Measurements from ENCODE around the gene RNF38. TPM values are rescaled to one million over a fixed set of nuclear protein-coding genes. Genes with fewer than 3 reads are reported as not detected.

Gene RNF38
- total RNA-seq, 2 donors from 2014 or later: 8.9 to 14.0 TPM

- TF ChIP-seq POLR2A (IDR thresholded peaks at IDR 0.05) (no peak), CTCF (IDR thresholded peaks at IDR 0.05) (no peak)
- intact Hi-C loops (cut with DNase I): no loop called here
- peaks cover 2% of the 10 kb centered on the region for H3K4me1 ChIP-seq
- H3K27ac ChIP-seq: no peak overlapping the region
- H3K4me3 ChIP-seq: no peak overlapping the region
- H3K36me3 ChIP-seq (replicated peaks in 1 of 2; ENCODE audit: insufficient read depth in 1 of 2, low read depth in 2 of 2): no peaks in the 10 kb centered on the region
- 25 to 50% methylated on average over 2 of the region's 2 CpGs for whole genome bisulfite sequencing, 2 donors
- H3K27me3 ChIP-seq: no peaks in the 10 kb centered on the region
- H3K9me3 ChIP-seq: no peaks in the 10 kb centered on the region
- no peak for ATAC-seq
- peak in 3 of 4 donors; percentile 16 to 46 (median 26) for DNase-seq
Observed at GRCh38 chr9:36436909-36437308, 36.8 kb upstream of the RNF38 start.

- no peaks in the 10 kb centered on the region for H3K36me3 ChIP-seq (replicated peaks in 1 of 2; ENCODE audit: insufficient read depth in 1 of 2, low read depth in 2 of 2)
- no peaks in the 10 kb centered on the region for H3K4me1 ChIP-seq
- no peaks in the 10 kb centered on the region for H3K27me3 ChIP-seq
- DNase-seq (no peak), ATAC-seq (no peak)
- no peak for TF ChIP-seq CTCF (IDR thresholded peaks at IDR 0.05)
- TF ChIP-seq POLR2A (IDR thresholded peaks at IDR 0.05): no peak
- no peak overlapping the region for H3K27ac ChIP-seq
- H3K9me3 ChIP-seq: no peaks in the 10 kb centered on the region
- no peak overlapping the region for H3K4me3 ChIP-seq
- 85% methylated on average over 6 of the region's 6 CpGs for WGBS, 2 donors
- intact Hi-C loops (cut with DNase I): no loop called here
Observed at GRCh38 chr9:36433386-36433785, 33.3 kb upstream of the RNF38 start.

GRCh38 chr9:36431078-36431477 is 31.0 kb upstream of the RNF38 start:
- WGBS, 2 donors: 92 to 94% methylated on average over 4 of the region's 4 CpGs
- Histone ChIP-seq H3K4me3 (no peak overlapping the region), H3K27ac (no peak overlapping the region), H3K9me3 (no peaks in the 10 kb centered on the region), H3K4me1 (no peaks in the 10 kb centered on the region), H3K36me3 (replicated peaks in 1 of 2; ENCODE audit: insufficient read depth in 1 of 2, low read depth in 2 of 2) (no peaks in the 10 kb centered on the region), H3K27me3 (no peaks in the 10 kb centered on the region)
- TF ChIP-seq POLR2A (IDR thresholded peaks at IDR 0.05): no peak
- no peak for TF ChIP-seq CTCF (IDR thresholded peaks at IDR 0.05)
- ATAC-seq (no peak), DNase-seq (no peak)
- intact Hi-C loops (cut with DNase I): no loop called here

- Histone ChIP-seq H3K27ac (no peak overlapping the region), H3K9me3 (no peaks in the 10 kb centered on the region), H3K36me3 (replicated peaks in 1 of 2; ENCODE audit: insufficient read depth in 1 of 2, low read depth in 2 of 2) (no peaks in the 10 kb centered on the region), H3K27me3 (no peaks in the 10 kb centered on the region), H3K4me3 (no peak overlapping the region), H3K4me1 (no peaks in the 10 kb centered on the region)
- intact Hi-C loops (cut with DNase I): no loop called here
- ATAC-seq: no peak
- no peak for DNase-seq
- no peak for TF ChIP-seq POLR2A (IDR thresholded peaks at IDR 0.05)
- TF ChIP-seq CTCF (IDR thresholded peaks at IDR 0.05): no peak
Observed at GRCh38 chr9:36426945-36427344, 26.9 kb upstream of the RNF38 start.

- no peak overlapping the region for H3K27ac ChIP-seq
- no peak for DNase-seq
- H3K9me3 ChIP-seq: no peaks in the 10 kb centered on the region
- H3K4me3 ChIP-seq: no peak overlapping the region
- H3K36me3 ChIP-seq (replicated peaks in 1 of 2; ENCODE audit: insufficient read depth in 1 of 2, low read depth in 2 of 2): no peaks in the 10 kb centered on the region
- 92 to 96% methylated on average over 5 of the region's 5 CpGs for WGBS, 2 donors
- ATAC-seq: no peak
- TF ChIP-seq POLR2A (IDR thresholded peaks at IDR 0.05): no peak
- no peak for TF ChIP-seq CTCF (IDR thresholded peaks at IDR 0.05)
- no peaks in the 10 kb centered on the region for H3K27me3 ChIP-seq
- H3K4me1 ChIP-seq: no peaks in the 10 kb centered on the region
- intact Hi-C loops (cut with DNase I): no loop called here
Observed at GRCh38 chr9:36426348-36426747, 26.3 kb upstream of the RNF38 start.
